ENCODE data around the gene ENO1. TPM values are rescaled to one million over a fixed set of nuclear protein-coding genes. Genes with fewer than 3 reads are reported as not detected.

ENO1 gene
- total and polyA plus RNA-seq, 9 of the 15 experiments (the other 6 are each of a cell fraction or from before 2014, with no cell fraction given) = 2,249 to 7,472 (median 2,868) TPM

GRCh38 chr1:8879464-8879921 is 1.0 kb upstream of the ENO1 start (continued):
- TF ChIP-seq CTCF (IDR thresholded peaks at IDR 0.05 in 2 of 3, conservative IDR thresholded peaks at IDR 0.05 in 1 of 3; ENCODE audit: insufficient read depth in 2 of 3, low read depth in 1 of 3, low read length in 3 of 3) (peak; percentile 44 to 67 (median 61); a peak in 4 of 6 replicates), HSF4 (CRISPR knock-in tag; IDR thresholded peaks at IDR 0.05; ENCODE audit: borderline replicate concordance) (no peak), POLR2B (IDR thresholded peaks at IDR 0.05; ENCODE audit: low read depth, partially characterized antibody) (peak; percentile 8), MCM5 (IDR thresholded peaks at IDR 0.05; ENCODE audit: low read depth) (no peak), MXD1 (CRISPR knock-in tag; IDR thresholded peaks at IDR 0.05; ENCODE audit: borderline replicate concordance, poor library complexity, severe bottlenecking) (no peak), ATF7 (IDR thresholded peaks at IDR 0.05) (no peak), MED1 (CRISPR knock-in tag; IDR thresholded peaks at IDR 0.05; ENCODE audit: borderline replicate concordance) (no peak), TEAD2 (tag; IDR thresholded peaks at IDR 0.05) (no peak), SMARCA5 (IDR thresholded peaks at IDR 0.05) (no peak), EP400 (IDR thresholded peaks at IDR 0.05) (no peak), MYC (IDR thresholded peaks at IDR 0.05; ENCODE audit: low read depth, low read length) (no peak; the same call in 1 of the 2 replicates), MYC (CRISPR knock-in tag; IDR thresholded peaks at IDR 0.05; ENCODE audit: borderline replicate concordance, low read depth) (no peak), ZNF121 (CRISPR knock-in tag; conservative IDR thresholded peaks at IDR 0.05) (no peak), KLF1 (tag; IDR thresholded peaks at IDR 0.05) (no peak), ASH1L (IDR thresholded peaks at IDR 0.05; ENCODE audit: borderline replicate concordance, low read depth, partially characterized antibody) (peak; percentile 27), RBM25 (IDR thresholded peaks at IDR 0.05; ENCODE audit: low read depth, low read length, severe bottlenecking) (no peak), SETDB1 (IDR thresholded peaks at IDR 0.05; ENCODE audit: low read length) (no peak), FOS (IDR thresholded peaks at IDR 0.05; ENCODE audit: extremely low read depth, insufficient read length) (no peak), ZNF143 (CRISPR knock-in tag; IDR thresholded peaks at IDR 0.05) (no peak), DLX4 (CRISPR knock-in tag; IDR thresholded peaks at IDR 0.05) (no peak), TFE3 (CRISPR knock-in tag; IDR thresholded peaks at IDR 0.05) (no peak), MEIS2 (IDR thresholded peaks at IDR 0.05; ENCODE audit: partially characterized antibody) (no peak), EHMT2 (IDR thresholded peaks at IDR 0.05) (no peak), CBFA2T3 (IDR thresholded peaks at IDR 0.05) (no peak), ZNF134 (CRISPR knock-in tag; conservative IDR thresholded peaks at IDR 0.05) (no peak), NFATC3 (IDR thresholded peaks at IDR 0.05) (no peak), JUNB (CRISPR knock-in tag; conservative IDR thresholded peaks at IDR 0.05) (no peak), SNRNP70 (optimal IDR thresholded peaks at IDR 0.05; ENCODE audit: low read depth, low read length) (no peak), ZBTB8A (IDR thresholded peaks at IDR 0.05; ENCODE audit: partially characterized antibody) (no peak)
